ENCODE results near the gene ASTN2. TPM values are rescaled to one million over a fixed set of nuclear protein-coding genes. Genes with fewer than 3 reads are reported as not detected.

ASTN2 gene
- total RNA-seq, 1 donor from 2014 or later = 2.3 TPM

DNA sequence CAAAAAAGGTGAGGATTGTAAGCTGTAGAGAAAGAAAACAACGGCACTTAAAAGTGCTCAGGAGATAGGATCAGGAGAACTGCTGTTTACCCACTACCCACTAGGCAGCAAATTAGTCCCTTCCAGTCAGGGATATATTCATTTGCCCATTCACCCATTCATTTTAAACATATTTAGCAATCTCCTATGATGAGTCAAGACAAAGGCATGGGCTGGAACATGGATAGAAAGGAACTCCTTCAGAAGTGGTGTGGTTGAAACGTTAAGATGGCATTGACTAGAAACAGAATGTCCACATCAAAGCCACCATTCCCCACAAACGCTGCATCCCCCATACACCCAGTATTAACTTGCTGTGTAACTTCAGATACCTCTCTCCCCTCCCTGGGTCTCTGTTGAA is 225.7 kb downstream of the ASTN2 start:
- Histone ChIP-seq H3K9me3 (no peaks in the 10 kb centered on the region), H3K27ac (no peak overlapping the region), H3K4me1 (no peaks in the 10 kb centered on the region), H3K4me3 (no peak overlapping the region), H3K36me3 (no peaks in the 10 kb centered on the region), H3K27me3 (no peaks in the 10 kb centered on the region)
- DNase-seq (ENCODE audit: low spot score in 2 of 2) = no peak
- intact Hi-C loops (cut with DNase I) = no loop called here
- TF ChIP-seq CTCF (IDR thresholded peaks at IDR 0.05) = no peak

DNA sequence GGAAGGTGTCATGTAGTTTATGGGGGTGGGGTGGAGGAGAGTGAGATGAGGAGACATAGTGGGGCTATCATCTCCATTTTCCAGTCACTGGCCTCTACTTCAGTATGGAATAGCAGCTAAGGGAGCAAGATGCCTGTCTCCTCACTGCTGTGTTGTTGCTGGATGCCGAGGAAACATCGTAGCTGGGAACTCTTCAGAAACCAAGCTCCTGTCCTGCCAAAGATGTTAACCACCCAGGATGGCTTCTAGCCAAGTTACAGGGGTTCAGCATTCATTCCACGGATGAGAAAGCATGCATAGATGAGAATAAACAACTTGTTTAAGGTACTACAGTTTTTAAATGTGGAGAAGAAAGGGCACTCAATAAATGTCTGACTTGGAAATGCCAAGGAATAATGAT is 226.5 kb downstream of the ASTN2 start:
- no peak for DNase-seq (ENCODE audit: low spot score in 2 of 2)
- H3K9me3 ChIP-seq = no peaks in the 10 kb centered on the region
- H3K36me3 ChIP-seq = no peaks in the 10 kb centered on the region
- no peaks in the 10 kb centered on the region for H3K4me1 ChIP-seq
- no peak overlapping the region for H3K4me3 ChIP-seq
- no peaks in the 10 kb centered on the region for H3K27me3 ChIP-seq
- intact Hi-C loops (cut with DNase I) = no loop called here
- TF ChIP-seq CTCF (IDR thresholded peaks at IDR 0.05) = no peak
- no peak overlapping the region for H3K27ac ChIP-seq

GRCh38 chr9:117187498-117187897 is 227.4 kb downstream of the ASTN2 start:
- H3K4me3 ChIP-seq = no peak overlapping the region
- no peaks in the 10 kb centered on the region for H3K27me3 ChIP-seq
- no peak overlapping the region for H3K27ac ChIP-seq
- H3K9me3 ChIP-seq = no peaks in the 10 kb centered on the region
- H3K36me3 ChIP-seq = no peaks in the 10 kb centered on the region
- no peaks in the 10 kb centered on the region for H3K4me1 ChIP-seq
- DNase-seq (ENCODE audit: low spot score in 2 of 2) = no peak
- no peak for TF ChIP-seq CTCF (IDR thresholded peaks at IDR 0.05)
- intact Hi-C loops (cut with DNase I) = no loop called here

DNA sequence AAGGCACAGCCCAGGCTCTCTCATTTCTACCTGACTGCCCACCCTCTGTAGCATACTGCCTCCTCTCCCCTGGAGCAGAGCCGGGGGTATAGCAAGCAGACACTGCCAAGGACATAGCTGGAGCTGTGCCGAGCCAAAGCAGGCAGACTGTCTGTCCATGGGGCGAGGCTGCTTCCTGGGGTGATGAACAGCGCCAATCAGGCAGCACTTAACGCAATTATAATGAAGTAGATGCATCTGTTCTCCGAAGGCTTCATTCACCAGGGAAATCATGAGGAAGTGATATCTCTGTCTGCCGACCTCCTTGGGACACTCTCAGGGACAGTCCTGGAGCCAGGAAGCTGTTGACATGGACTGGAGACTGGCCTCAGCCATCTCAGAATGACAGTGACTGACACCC is 230.7 kb downstream of the ASTN2 start:
- intact Hi-C loops (cut with DNase I) = no loop called here
- Histone ChIP-seq H3K27ac (no peak overlapping the region), H3K27me3 (no peaks in the 10 kb centered on the region)

GRCh38 chr9:117182046-117182445 is 232.8 kb downstream of the ASTN2 start:
- no peaks in the 10 kb centered on the region for H3K27me3 ChIP-seq
- no peak overlapping the region for H3K4me3 ChIP-seq
- no peak overlapping the region for H3K27ac ChIP-seq
- no peak for DNase-seq (ENCODE audit: low spot score in 2 of 2)
- H3K9me3 ChIP-seq = no peaks in the 10 kb centered on the region
- no peaks in the 10 kb centered on the region for H3K4me1 ChIP-seq
- intact Hi-C loops (cut with DNase I) = no loop called here
- TF ChIP-seq CTCF (IDR thresholded peaks at IDR 0.05) = no peak
- no peaks in the 10 kb centered on the region for H3K36me3 ChIP-seq

More for the DNA sequence above, 230.7 kb downstream of the ASTN2 start:
- TF ChIP-seq CTCF (IDR thresholded peaks at IDR 0.05) = no peak
- no peaks in the 10 kb centered on the region for H3K36me3 ChIP-seq
- no peak for DNase-seq (ENCODE audit: low spot score in 2 of 2)
- H3K4me3 ChIP-seq = no peak overlapping the region
- H3K9me3 ChIP-seq = no peaks in the 10 kb centered on the region
- no peaks in the 10 kb centered on the region for H3K4me1 ChIP-seq

DNA sequence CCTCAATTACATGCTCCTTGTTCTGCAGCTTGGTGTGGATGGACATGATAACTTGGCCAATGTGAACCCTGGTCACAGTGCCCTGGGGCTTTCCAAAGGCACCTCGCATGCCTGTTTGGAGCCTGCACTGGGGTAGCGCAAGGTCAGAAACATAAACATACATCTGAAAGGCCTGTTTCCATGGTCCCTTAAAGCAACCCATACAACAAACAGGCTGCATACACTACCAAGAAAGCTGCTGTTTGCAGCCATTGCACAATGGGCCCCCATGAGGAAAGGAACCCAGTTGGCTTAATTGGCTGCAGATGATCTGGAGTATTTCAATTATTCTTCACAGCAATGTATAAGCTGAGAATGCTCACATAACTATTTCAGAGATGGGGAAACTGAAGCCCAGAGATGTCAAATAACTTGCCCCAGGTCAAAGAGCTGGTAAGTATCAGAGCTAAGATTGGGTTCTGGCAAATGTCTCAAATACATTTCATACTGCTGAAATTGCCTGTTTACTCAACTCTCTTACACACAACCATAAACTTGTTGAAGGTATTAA is 233.9 kb downstream of the ASTN2 start:
- no peak for DNase-seq (ENCODE audit: low spot score in 2 of 2)
- Histone ChIP-seq H3K27ac (no peak overlapping the region), H3K4me3 (no peak overlapping the region), H3K4me1 (no peaks in the 10 kb centered on the region), H3K36me3 (no peaks in the 10 kb centered on the region), H3K27me3 (no peaks in the 10 kb centered on the region), H3K9me3 (no peaks in the 10 kb centered on the region)
- TF ChIP-seq CTCF (IDR thresholded peaks at IDR 0.05) = no peak
- intact Hi-C loops (cut with DNase I) = no loop called here

All from ascending aorta (tissue), 2 donors.